K562 (cell line): ENCODE measurements around the gene HLA-DOA. TPM values are rescaled to one million over a fixed set of nuclear protein-coding genes. Genes with fewer than 3 reads are reported as not detected.

Source experiments
- CEBPZ ChIP-seq: fragments of 150-350 bp; IDR thresholded peaks from 2 replicates; pipeline ENCODE4 v1.6.1; 2014; ENCODE audit warnings: low read depth, mild to moderate bottlenecking, low read length, borderline replicate concordance
- DIDO1 ChIP-seq: fragments of 450-650 bp; IDR thresholded peaks from 2 replicates; pipeline ENCODE4 v1.6.1; 2016; ENCODE audit warnings: low read depth, missing biosample characterization, missing genetic modification characterization
- ETS2 ChIP-seq: IDR thresholded peaks from 2 replicates; pipeline ENCODE4 v1.6.1; 2016; ENCODE audit warnings: borderline replicate concordance, missing genetic modification characterization, mild to moderate bottlenecking, moderate library complexity, missing compliant biosample characterization; ENCODE audit not compliant: poor library complexity, severe bottlenecking
- GABPB1 ChIP-seq: sonication (generic); formaldehyde crosslinking; IDR thresholded peaks from 2 replicates; pipeline ENCODE4 v1.8.0; 2022; ENCODE audit warnings: mild to moderate bottlenecking, missing genetic modification reagents
- KLF1 ChIP-seq: fragments of 450-650 bp; IDR thresholded peaks from 2 replicates; pipeline ENCODE4 v1.6.1; 2016; ENCODE audit warnings: missing genetic modification characterization, missing compliant biosample characterization
- MAX ChIP-seq: sonication (generic); formaldehyde crosslinking; IDR thresholded peaks from 2 replicates; pipeline ENCODE4 v1.9.0; 2022; ENCODE audit warnings: mild to moderate bottlenecking, missing genetic modification reagents
- NFIX ChIP-seq: fragments of 250-450 bp; sonication (Bioruptor Pico); IDR thresholded peaks from 2 replicates; pipeline ENCODE4 v1.4.0; 2020; ENCODE audit warnings: low read depth, mild to moderate bottlenecking, moderate library complexity
- RBBP5 ChIP-seq: fragments of 200-600 bp; sonication (generic); IDR thresholded peaks from 2 replicates; pipeline ENCODE4 v1.6.1; 2012; ENCODE audit warnings: borderline replicate concordance, mild to moderate bottlenecking, low read length, control low read depth, inconsistent platforms; ENCODE audit not compliant: insufficient read depth, poor library complexity, severe bottlenecking
- RBM34 ChIP-seq: fragments of 200-400 bp; formaldehyde crosslinking; IDR thresholded peaks from 2 replicates; pipeline ENCODE4 v1.6.1; 2018; ENCODE audit warnings: low read length, borderline replicate concordance; ENCODE audit not compliant: insufficient read depth
- SRSF9 ChIP-seq: fragments of 200-400 bp; formaldehyde crosslinking; IDR thresholded peaks from 2 replicates; pipeline ENCODE4 v1.6.1; 2017; ENCODE audit warnings: low read depth, low read length, borderline replicate concordance
- U2AF1 ChIP-seq: fragments of 200-400 bp; formaldehyde crosslinking; optimal IDR thresholded peaks from 2 replicates; pipeline ENCODE3; 2017; ENCODE audit warnings: mild to moderate bottlenecking, low read depth, low read length, moderate library complexity
- ZNF232 ChIP-seq: sonication (generic); formaldehyde crosslinking; IDR thresholded peaks from 2 replicates; pipeline ENCODE4 v1.8.0; 2022; ENCODE audit warnings: mild to moderate bottlenecking, missing genetic modification reagents
- polyA plus RNA-seq, 8 experiments: library from polyadenylated mRNA; depleted of rRNA in 4 of 8; stranded (reverse) in 5 of 8; unstranded in 3 of 8; fragments of >200 nt; fragmentation: Nextera tagmentation in 2 of 8; fragmentation: Illumina TruSeq in 1 of 8; extraction: Ambion mirVana in 2 of 8; extraction: Trizol in 1 of 8; gene quantifications; 2 replicates each; pipeline versions ENCODE4 v1.2.1 to v1.2.3, GENCODE V29; 2011 to 2014; ENCODE audit warnings: inconsistent platforms in 1 of 8, missing spikeins in 1 of 8
- total RNA-seq, 7 experiments: library from RNA; depleted of rRNA in 6 of 7; stranded (reverse); fragments of >200 nt in 6 of 7; fragmentation: Illumina TruSeq in 2 of 7; extraction: Trizol in 2 of 7; gene quantifications; 2 replicates each; pipeline versions ENCODE4 v1.2.1 to v1.2.3, GENCODE V29; 2011 to 2021; ENCODE audit warnings: low replicate concordance in 1 of 7
- TF ChIP-seq, protein P1 (sequence below): fragments of 250-450 bp; sonication (Bioruptor Pico); IDR thresholded peaks from 2 replicates; pipeline ENCODE4 v1.6.1; 2021; ENCODE audit warnings: mild to moderate bottlenecking
- TF ChIP-seq, protein P2 (sequence below): fragments of 250-450 bp; sonication (Bioruptor Pico); IDR thresholded peaks from 2 replicates; pipeline ENCODE4 v1.5.0; 2022; ENCODE audit warnings: mild to moderate bottlenecking
- TF ChIP-seq, protein P3 (sequence below), 3 experiments: fragments of 200-800 bp in 1 of 3; fragments of 250-450 bp in 1 of 3; fragments of 450-650 bp in 1 of 3; sonication (Bioruptor Pico) in 1 of 3; sonication (Bioruptor generic) in 1 of 3; formaldehyde crosslinking in 1 of 3; IDR thresholded peaks; 2 replicates each; pipeline versions ENCODE4 v1.6.1 to v1.8.0; 2016 to 2022; ENCODE audit warnings: mild to moderate bottlenecking in 2 of 3, missing genetic modification characterization in 2 of 3, missing compliant biosample characterization in 1 of 3, moderate library complexity in 1 of 3

HLA-DOA gene
- total and polyA plus RNA-seq, 9 of the 15 experiments (the other 6 are each of a cell fraction or from before 2014, with no cell fraction given) = 0.07 TPM; not detected in 8

GRCh38 chr6:32968867-32969684 is 40.3 kb downstream of the HLA-DOA start (continued):
- TF ChIP-seq ZNF232 = 0 out of 2 replicates have a peak, but pooled peaks have one; percentile 63
- peak; percentile 58; the same call in 1 of the 2 replicates for TF ChIP-seq KLF1
- no peak for TF ChIP-seq ETS2
- TF ChIP-seq SRSF9 = no peak
- TF ChIP-seq RBBP5 = no peak
- TF ChIP-seq, protein P1, sequence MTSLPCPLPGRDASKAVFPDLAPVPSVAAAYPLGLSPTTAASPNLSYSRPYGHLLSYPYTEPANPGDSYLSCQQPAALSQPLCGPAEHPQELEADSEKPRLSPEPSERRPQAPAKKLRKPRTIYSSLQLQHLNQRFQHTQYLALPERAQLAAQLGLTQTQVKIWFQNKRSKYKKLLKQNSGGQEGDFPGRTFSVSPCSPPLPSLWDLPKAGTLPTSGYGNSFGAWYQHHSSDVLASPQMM (CRISPR knock-in tag) = no peak
- TF ChIP-seq, protein P2, sequence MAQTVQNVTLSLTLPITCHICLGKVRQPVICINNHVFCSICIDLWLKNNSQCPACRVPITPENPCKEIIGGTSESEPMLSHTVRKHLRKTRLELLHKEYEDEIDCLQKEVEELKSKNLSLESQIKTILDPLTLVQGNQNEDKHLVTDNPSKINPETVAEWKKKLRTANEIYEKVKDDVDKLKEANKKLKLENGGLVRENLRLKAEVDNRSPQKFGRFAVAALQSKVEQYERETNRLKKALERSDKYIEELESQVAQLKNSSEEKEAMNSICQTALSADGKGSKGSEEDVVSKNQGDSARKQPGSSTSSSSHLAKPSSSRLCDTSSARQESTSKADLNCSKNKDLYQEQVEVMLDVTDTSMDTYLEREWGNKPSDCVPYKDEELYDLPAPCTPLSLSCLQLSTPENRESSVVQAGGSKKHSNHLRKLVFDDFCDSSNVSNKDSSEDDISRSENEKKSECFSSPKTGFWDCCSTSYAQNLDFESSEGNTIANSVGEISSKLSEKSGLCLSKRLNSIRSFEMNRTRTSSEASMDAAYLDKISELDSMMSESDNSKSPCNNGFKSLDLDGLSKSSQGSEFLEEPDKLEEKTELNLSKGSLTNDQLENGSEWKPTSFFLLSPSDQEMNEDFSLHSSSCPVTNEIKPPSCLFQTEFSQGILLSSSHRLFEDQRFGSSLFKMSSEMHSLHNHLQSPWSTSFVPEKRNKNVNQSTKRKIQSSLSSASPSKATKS (CRISPR knock-in tag) = no peak
- no peak; the same call in 1 of the 2 replicates for TF ChIP-seq GABPB1
- TF ChIP-seq RBM34 = no peak
- TF ChIP-seq NFIX (CRISPR knock-in tag) = no peak
- peak; percentile 96 for TF ChIP-seq MAX (CRISPR knock-in tag)
- no peak for TF ChIP-seq U2AF1
- TF ChIP-seq, protein P3, sequence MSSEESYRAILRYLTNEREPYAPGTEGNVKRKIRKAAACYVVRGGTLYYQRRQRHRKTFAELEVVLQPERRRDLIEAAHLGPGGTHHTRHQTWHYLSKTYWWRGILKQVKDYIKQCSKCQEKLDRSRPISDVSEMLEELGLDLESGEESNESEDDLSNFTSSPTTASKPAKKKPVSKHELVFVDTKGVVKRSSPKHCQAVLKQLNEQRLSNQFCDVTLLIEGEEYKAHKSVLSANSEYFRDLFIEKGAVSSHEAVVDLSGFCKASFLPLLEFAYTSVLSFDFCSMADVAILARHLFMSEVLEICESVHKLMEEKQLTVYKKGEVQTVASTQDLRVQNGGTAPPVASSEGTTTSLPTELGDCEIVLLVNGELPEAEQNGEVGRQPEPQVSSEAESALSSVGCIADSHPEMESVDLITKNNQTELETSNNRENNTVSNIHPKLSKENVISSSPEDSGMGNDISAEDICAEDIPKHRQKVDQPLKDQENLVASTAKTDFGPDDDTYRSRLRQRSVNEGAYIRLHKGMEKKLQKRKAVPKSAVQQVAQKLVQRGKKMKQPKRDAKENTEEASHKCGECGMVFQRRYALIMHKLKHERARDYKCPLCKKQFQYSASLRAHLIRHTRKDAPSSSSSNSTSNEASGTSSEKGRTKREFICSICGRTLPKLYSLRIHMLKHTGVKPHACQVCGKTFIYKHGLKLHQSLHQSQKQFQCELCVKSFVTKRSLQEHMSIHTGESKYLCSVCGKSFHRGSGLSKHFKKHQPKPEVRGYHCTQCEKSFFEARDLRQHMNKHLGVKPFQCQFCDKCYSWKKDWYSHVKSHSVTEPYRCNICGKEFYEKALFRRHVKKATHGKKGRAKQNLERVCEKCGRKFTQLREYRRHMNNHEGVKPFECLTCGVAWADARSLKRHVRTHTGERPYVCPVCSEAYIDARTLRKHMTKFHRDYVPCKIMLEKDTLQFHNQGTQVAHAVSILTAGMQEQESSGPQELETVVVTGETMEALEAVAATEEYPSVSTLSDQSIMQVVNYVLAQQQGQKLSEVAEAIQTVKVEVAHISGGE (CRISPR knock-in tag; IDR thresholded peaks at IDR 0.05) = no peak
- TF ChIP-seq DIDO1 (tag) = no peak
- TF ChIP-seq CEBPZ = no peak
